ENCODE results near the gene MINDY1.

MINDY1 gene

GRCh38 chr1:150964164-150964489 is 42.6 kb downstream of the MINDY1 start:
- DNase-seq = no peak

GRCh38 chr1:150963321-150964163 is 43.2 kb downstream of the MINDY1 start:
- no peak for DNase-seq

- DNase-seq = no peak
Observed at GRCh38 chr1:150961756-150962155, 44.9 kb downstream of the MINDY1 start.

GRCh38 chr1:150960646-150961045 is 46.1 kb downstream of the MINDY1 start:
- DNase-seq = no peak

- DNase-seq = no peak
Observed at GRCh38 chr1:150957666-150958065, 49.0 kb downstream of the MINDY1 start.

GRCh38 chr1:150955280-150955679 is 51.4 kb downstream of the MINDY1 start:
- no peak for DNase-seq

- no peak for DNase-seq
Observed at GRCh38 chr1:150954708-150955107, 52.0 kb downstream of the MINDY1 start.
